ENCODE data around the gene KLRK1.
A peak's percentile ranks its signal among the peaks of the same experiment; 100 is the strongest.
"Not testable (repeated sequence)": the region's sequence is repeated elsewhere in the genome, so short reads cannot be mapped to it uniquely, and the experiment has no call there.

KLRK1 gene

GRCh38 chr12:10388624-10389413, 1.0 kb downstream of the KLRK1 start:
- peak; percentile 65 for DNase-seq (ENCODE audit: low read depth, low spot score)

DNA sequence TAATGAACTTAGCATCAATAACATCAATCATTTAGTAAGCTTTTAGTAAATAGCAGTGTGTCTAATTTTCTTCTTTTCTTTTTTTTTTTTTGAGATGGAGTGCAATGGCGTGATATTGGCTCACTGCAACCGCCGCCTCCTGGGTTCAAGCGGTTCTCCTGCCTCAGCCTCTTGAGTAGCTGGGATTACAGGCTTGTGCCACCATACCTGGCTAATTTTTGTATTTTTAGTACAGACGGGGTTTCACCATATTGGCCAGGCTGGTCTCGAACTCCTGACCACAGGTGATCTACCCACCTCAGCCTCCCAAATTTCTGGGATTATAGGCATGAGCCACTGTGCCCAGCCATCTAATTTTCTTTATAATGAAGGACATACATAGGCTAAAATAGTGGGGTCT, 2.3 kb downstream of the KLRK1 start:
- not testable (repeated sequence) for DNase-seq (ENCODE audit: low read depth, low spot score)

DNA sequence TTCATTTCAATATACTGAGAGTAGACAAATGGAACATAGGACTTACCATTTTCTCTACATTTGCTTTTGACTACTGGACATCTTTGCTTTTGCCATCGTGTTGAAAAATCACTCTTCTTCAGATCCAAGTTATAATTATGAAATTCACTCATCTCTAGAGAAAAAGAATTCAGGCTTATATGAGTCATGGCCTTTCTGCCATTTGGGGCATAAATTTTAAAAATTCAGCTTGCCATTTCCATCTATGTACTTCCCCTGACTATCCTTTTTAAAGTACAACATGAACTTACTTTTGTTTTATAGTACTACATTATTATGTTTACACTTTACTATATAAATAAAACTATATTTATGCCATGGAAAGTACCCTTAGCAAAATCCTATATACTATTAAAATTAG, 3.0 kb downstream of the KLRK1 start:
- no peak for DNase-seq (ENCODE audit: low read depth, low spot score)

DNA sequence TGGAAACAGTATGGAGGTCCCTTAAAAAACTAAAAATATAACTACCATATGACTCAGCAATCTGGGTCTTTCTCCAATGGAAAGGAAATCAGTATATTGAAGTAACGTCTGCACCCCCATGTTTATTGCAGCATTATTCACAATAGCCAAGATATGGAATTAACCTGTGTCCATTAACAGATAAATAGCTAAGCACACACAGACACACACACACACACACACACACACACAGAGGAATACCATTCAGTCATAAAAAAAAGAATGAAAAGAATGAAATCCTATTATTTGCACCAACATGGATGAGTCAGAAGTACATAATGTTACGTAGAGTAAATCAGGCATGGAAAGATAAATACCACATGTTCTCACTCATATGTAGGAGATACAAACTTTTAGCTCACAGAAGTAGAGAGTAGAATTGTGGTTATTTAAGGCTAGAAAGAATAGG, 4.7 kb downstream of the KLRK1 start:
- DNase-seq (ENCODE audit: low read depth, low spot score): no peak

GRCh38 chr12:10384191-10384590, 5.7 kb downstream of the KLRK1 start:
- DNase-seq (ENCODE audit: low read depth, low spot score): no peak

DNA sequence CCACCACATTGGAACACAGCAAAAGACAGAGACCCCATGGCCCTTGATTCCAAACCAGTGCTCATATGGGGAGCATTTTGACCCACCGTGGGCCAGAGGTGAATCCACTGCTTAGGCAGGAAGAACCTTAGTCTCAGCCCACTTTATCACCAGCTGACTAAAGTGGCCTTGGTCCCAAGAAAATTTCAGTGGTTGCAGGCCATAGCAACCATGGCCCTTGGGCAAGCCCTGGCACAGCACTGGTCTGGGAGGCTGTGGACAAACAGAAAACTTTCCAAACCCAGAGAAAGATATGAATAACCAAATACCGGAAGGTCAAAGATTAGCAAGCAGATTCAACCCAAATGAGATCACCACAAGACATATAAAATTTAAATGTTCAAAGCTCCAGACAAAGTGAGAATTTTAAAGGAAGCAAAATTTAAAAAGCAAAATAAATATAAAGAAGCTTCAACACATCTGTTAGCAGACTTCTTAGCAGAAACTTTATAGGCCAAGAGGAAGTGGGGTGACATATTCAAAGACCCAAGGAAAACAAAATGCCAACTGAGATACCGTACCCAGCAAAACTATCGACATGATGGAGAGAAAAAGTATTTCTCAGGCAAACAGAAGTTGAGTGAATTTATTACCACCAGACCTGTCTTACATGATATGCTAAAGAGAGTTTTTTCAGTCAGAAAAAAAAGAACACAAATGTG, 7.8 kb downstream of the KLRK1 start:
- no peak for DNase-seq (ENCODE audit: low read depth, low spot score)

DNA sequence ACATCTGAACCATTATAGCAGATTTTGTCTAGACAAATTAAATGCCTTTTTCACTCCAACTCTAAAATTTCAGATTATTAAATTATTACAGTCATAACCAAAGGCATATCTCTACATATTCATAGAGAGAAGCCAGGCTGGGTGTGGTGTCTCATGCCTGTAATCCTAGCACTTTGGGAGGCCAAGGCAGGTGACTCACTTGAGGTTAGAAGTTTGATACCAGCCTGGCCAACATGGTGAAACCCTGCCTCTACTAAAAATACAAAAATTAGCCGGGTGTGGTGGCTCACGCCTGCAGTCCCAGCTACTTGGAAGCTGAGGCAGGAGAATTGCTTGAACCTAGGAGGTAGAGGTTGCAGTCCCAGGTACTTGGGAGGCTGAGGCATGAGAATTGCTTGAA, 11.1 kb downstream of the KLRK1 start:
- DNase-seq (ENCODE audit: low read depth, low spot score): not testable (repeated sequence)

DNA sequence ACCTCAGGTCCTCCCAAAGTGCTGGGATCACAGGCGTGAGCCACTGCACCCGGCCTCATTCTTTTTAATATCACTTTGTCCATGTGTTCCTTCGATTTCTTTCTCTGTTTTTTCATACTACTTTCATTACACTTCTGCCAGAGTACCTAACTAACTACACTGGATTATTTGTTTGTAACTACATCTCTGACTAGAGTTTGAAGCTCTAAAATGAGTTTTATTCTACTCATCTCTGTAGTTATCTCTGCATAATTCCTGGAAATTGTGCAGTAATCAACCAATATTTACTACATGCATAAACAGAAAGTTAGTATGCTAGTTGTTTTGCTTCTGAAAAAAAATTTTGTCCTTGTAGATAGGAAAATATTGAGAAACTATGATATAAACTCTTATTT, 15.2 kb downstream of the KLRK1 start:
- DNase-seq (ENCODE audit: low read depth, low spot score): no peak

DNA sequence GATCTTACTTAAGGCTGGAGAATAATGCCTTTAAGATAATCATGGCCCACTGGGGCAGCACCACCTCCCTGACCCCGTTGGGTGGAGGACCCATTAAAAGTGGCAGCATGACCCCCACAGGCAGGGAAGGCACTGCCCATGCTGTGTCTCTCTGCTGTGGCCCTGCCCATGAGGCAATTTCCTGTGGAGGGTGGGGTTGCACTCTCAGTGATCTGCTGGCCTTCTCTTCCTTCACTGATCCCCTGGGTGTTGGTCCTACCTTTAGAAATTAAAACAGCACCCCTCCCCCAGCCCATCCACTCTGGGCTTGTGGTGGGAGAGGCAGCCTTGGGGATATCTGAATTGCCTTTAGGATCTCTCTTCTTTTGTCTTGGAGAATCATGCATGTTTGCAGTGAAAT, 17.3 kb downstream of the KLRK1 start:
- DNase-seq (ENCODE audit: low read depth, low spot score): no peak

DNA sequence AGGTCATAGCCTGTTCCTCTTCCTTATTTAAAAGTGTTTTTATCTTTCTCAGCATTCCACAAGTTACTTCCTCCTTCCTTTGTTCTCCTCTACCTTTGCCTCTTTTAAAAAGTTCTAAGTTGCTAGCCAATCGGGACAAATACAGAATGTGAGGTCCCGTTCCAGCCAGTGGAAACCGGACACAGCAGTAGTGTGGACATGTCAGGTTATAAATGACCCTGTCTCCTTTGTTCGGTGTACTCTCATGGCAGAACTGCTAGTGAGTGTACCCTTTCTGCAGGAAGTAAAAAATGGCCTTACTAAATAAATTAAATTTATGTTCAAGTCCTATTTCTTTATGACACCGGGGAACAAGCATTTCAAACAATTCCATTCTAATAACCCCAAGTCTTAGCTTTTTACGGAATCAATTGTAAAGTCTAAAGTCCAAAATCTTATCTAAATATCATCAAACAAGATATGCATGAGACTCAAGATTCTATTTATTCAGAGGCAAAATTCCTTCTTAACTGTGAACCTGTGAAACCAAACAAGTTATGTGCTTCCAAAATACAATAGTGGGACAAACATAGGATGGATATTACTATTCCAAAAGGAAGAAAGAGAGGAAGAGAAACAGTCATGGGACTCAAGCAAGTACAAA, 17.8 kb downstream of the KLRK1 start:
- DNase-seq (ENCODE audit: low read depth, low spot score): not testable (repeated sequence)

- DNase-seq (ENCODE audit: low read depth, low spot score): no peak
These were observed 20.1 kb downstream of the KLRK1 start for GRCh38 chr12:10369557-10370415.

- no peak for DNase-seq (ENCODE audit: low read depth, low spot score)
These were observed 21.4 kb downstream of the KLRK1 start for GRCh38 chr12:10368206-10369171.

GRCh38 chr12:10367714-10368113, 22.1 kb downstream of the KLRK1 start:
- not testable (repeated sequence) for DNase-seq (ENCODE audit: low read depth, low spot score)

GRCh38 chr12:10366875-10367274, 23.0 kb downstream of the KLRK1 start:
- DNase-seq (ENCODE audit: low read depth, low spot score): no peak

DNA sequence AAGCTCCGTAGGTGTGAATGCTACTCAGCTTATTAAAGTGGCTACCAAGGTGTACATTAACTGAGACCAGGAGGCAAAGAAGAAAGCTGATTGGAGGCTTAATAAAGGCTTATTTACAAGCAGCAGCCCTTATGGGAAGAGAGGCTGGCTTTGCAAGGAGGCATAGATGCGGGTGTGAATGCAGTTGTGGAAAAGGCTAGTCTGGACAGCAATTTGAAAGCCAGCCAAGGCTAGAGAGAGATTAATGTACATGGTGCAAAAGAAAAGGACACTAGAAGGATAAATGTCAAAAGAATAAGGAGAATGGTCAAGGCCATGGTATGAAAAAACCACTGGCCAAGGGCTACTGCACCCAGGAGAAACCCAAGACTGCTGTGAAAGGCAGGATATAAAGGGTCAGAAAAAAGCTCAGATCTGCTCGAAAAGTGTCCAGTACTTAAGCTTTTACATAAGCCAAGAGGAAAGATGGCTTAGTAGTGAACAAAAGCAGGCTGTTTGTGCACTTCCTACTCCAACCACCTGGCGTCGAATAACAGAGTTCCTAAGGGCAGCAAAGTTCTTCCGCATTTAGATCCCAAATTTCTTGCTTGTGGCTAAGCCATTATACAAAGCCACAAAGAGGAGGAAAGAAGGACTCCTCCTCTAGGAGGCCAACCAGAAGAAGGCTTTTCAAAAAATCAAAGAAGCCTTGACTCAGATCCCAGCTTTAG, 24.0 kb downstream of the KLRK1 start:
- DNase-seq (ENCODE audit: low read depth, low spot score): no peak

DNA sequence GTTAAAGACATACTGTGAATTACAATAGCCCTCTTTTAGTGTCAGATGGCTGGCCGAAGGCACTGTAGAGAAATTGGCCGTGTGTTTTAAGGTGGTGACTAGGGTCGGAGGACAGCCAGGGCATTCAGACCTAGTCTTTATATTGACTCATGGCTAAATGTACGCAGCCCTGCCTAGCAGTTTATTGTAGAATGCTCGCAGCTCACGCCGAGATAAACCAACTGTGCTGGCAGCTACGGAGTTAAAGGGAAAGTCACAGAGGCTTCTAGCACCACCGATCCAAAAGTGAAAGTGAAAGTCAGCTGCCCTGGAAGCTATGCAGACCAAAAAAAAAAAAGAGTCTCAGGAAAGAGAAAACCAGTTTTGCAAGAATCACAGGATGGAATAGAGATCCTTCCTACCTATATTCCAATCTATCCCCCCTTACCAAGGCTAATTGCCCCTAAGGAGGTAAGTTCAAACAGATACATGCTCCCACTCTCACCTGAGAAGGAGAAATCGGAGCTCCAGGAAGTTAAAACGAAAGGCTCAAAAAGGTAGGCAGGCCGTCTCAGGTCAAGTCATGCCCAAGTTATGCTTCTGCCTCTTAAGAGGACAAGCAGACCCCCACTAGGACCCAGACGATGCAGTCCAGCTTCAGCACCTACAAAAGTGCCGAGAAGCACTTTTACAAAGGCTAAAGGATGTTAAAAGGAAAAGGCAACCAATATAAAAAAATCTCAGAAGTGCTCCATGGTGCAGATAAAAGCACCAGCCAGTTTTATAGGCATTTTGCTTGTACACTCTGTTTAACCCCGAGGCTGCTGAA, 24.8 kb downstream of the KLRK1 start:
- peak; percentile 69 for DNase-seq (ENCODE audit: low read depth, low spot score)

DNA sequence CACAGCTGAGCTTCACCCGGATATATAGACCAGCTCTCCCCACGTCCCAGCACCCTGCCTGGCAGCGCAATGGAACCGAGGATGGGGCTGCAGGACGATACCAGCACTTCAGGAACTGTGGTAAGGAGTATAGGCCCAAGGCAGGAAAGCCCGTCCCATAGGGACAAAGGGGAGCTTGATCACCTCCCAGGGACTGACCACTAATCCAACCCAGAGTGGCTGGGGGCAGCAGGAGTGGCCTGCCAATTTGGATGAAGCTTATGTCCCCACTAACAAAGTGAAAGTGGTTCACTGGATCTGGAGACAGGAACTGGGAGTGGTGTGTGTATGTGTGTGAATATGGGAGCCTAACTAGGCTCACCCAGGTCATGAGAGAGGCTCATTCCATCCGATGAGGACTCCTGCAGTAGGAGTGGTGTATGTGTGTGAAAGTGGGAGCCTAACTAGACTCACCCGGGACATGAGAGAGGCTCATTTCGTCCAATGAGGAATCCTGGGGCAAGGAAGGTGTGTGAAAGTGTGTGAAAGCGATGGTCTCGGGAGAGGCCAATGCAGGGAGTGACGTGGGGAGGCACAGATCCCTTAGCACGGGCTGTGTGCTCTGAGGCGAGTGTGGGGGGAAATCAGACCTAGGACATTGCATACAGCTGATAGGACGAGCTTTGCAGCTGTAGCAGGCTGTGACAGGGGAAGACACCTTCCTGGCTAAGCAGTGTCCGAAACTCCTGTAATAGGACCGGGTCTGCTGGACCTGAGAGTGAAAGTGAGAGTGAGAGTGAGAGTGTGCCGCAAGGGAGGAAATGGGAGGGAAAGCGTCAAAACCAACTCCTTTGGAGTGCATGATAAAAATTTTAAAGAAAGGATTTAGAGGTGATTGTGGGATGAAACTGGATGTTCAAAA, 25.7 kb downstream of the KLRK1 start:
- DNase-seq (ENCODE audit: low read depth, low spot score): no peak

GRCh38 chr12:10363658-10363913, 26.3 kb downstream of the KLRK1 start:
- DNase-seq (ENCODE audit: low read depth, low spot score): no peak
